Stimulated activated CD4-positive, alpha-beta T cell treated with anti-CD3 and anti-CD28 coated beads, Interleukin-15, amount 100 ng/mL, for 48 hours (primary cell): ENCODE measurements around the gene FOSL2.
A peak's percentile ranks its signal among the peaks of the same experiment; 100 is the strongest.

Experiments
- DNase-seq, 2 donors: peaks; one replicate each; pipeline ENCODE4 v3.0.0-alpha.2; 2020; ENCODE audit warnings: low read depth in 2 of 2

The FOSL2 gene

DNA sequence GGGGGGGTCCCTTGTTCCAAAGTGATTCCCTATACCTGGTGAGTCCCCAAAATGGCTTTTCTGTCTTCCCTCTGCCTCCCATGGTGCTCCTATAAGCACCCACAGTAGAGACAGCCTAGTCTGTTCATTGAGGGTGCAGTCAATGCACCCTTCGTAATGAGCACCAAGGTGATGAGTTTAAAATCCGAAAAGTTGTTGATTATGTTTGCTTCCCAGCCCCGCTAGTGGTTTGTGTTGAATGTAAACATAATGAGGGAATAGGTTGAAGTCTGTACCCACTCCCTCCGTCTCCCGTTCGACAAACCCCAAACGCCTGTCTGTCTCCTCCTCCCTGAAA, 2.3 kb downstream of the FOSL2 start:
- DNase-seq: no peak

DNA sequence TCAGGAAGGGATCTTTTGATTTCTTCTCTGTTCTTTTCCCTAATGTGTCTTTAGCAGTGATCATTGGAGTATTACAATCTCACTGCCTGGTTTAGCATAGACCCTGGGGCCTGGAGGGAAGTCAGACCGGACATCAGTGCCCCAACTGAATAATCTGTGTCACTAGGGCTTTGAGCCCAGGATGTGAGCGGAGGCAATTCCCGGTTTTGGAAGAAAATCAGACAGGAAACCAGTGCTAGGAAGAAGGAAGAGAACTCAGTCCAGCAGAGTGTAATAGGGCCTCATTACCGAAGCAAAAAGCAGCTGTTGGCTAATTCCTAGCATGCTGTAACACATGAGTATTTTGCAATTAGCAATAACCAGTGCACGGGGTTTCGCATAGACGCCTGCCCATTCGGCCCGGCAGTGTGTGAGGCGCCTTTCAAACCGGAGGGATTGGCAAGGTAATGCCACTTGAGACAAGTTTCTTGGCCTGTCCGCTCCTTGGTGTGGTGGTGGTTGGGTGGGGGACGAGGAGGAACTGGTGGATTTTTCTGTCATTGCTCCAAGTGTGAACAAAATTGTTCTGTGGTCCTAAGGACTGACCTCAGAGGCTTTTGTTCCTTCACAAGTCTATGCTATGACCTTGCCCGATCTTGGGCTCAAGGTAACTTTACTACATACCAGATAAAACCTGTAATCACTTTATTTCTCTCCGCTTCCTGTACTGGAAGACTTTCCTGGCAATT, 2.8 kb downstream of the FOSL2 start:
- no peak for DNase-seq

DNA sequence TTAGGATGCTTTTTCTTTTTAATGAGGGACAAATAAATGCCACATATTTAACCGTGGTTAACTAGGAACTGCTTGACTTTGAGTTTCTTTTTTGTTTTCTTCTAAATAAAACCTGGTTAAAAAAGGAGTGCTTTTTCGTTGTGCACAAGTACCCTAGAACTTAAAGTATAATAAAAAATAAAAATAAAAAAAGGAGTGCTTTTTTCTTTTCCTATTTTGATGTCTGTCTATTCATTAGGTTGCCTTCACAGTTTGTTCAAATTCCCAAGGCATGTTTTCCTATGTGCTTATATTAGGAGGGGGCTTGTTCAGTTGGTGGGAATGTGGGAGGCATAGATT, 4.4 kb downstream of the FOSL2 start:
- no peak for DNase-seq

GRCh38 chr2:28398101-28398834, 5.6 kb downstream of the FOSL2 start:
- DNase-seq: no peak

DNA sequence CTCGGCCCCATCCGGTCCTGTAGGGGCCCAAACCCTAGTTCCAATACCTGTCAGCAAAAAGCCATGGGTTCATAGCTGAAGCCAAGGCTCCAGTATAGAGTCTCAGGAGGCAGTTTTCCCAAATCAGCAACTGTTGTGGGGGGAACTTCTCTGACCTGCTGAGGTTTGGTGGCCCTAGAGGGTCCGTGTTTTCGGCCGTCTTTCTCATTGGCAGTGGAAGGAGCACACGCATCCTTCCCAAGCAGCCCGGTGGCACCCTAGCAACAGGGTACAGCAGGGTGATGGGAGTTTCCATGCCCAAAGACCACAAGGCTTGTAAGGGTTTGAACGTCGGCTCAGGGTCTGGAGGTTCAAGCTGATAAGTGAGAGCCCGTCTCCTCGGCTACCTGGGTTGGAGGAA, 6.6 kb downstream of the FOSL2 start:
- no peak for DNase-seq

GRCh38 chr2:28399956-28400355, 7.3 kb downstream of the FOSL2 start:
- no peak for DNase-seq

GRCh38 chr2:28400419-28400818, 7.8 kb downstream of the FOSL2 start:
- no peak for DNase-seq

GRCh38 chr2:28400921-28401320, 8.3 kb downstream of the FOSL2 start:
- no peak for DNase-seq

DNA sequence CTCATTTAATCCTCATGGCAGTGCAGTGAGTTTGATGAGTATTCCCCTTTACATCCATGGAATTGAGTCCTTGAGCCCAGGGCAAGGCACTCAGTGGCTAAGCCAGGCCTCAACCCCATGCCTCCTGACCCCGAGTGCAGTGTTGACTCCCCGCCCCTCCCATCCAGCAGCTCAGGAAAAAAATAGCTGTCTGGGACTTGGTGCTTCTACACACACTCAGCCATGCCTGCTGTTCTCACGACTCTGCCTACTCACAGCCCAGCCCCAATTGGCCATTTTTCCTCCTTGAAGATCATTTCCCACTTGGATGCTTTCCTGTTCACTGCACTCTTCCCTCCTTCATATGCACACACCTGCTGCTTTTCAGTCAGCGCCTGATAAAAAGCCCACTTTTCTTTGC, 8.8 kb downstream of the FOSL2 start:
- no peak for DNase-seq

- no peak for DNase-seq
Observed at GRCh38 chr2:28401948-28402550, 9.4 kb downstream of the FOSL2 start.

- DNase-seq: no peak
Observed at GRCh38 chr2:28403370-28403956, 10.8 kb downstream of the FOSL2 start.

- DNase-seq: no peak
Observed at GRCh38 chr2:28404086-28404485, 11.4 kb downstream of the FOSL2 start.

GRCh38 chr2:28405537-28405936, 12.9 kb downstream of the FOSL2 start:
- DNase-seq: no peak

DNA sequence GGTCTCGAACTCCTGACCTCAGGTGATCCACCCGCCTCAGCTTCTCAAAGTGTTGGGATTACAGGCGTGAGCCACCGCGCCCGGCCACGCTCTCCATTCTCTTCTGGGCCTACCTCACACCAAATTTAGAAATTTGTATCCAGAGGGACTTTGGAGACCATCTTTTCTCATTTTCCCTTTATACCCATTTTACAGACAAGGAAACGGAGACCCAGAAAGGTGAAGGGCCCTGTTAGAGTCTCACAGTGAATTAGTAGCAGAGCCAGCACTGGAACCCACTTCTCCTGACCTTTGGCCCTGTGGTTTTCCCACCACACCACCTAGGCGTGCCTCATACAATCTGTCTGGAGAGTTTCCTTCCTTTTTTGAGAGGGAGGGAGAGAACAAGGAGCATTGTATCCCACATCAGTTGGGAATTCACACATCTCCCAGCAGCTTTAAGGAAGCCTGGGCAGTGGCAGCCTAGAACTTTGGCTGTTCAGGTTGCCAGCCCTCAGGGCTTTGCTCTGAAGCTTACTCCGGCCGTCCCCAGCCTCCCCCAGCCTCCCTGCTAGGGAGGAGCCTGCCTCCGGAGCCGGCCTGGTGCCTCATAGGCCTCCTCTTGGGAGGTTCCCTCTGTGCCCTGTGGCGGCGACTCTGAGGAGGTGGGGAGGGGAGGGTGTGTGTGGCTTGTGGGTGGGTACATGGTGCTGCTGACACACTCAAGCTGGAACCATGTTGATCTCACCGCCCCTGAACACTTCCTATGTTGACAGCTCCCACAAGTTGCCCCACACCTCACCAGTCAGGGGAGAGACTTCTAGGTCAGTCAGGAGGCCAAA, 13.8 kb downstream of the FOSL2 start:
- DNase-seq: peak in 1 of 2 donors; percentile 54

DNA sequence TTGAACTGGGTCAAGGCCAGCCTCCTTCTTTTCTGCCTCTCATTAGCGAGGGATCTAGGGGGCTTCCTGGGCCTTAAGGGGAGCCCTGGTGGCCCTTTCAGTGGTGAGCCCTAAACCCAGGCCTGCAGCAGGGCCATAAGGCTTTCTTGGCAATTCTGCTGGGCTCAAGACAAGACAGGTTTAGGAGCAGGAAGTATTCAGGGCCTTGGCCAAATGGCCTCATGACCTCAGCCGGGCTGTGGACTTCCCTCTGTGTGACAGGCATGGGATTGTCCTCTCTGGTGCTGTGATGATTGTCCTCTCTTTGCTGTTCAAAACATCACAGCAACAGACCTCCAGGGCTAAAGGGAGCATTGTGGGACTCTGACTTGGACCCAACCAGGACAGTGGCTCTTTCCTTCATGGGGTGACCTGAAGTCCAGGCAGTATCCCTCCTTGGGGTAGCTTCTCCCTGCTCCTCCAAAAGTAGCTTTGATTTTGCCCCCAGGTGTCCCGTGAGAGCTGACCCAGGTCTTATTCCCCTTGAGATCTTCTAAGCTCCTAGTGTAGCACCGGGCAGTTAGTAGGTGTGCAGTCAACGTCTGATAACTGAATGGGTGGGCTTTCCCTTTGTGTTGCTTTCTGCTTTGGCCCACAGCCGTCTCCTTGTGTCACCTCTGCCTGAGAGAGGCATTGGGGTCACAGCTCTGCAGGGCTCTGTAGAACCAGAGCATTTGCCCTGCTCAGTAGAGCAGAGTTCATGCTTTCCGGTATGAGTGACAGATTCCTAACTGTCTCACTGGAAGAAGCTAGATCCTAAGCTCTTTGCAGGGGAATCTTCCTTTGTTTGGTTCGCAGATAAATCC, 14.7 kb downstream of the FOSL2 start:
- DNase-seq: no peak

- no peak for DNase-seq
Observed at GRCh38 chr2:28407976-28408690, 15.5 kb downstream of the FOSL2 start.

DNA sequence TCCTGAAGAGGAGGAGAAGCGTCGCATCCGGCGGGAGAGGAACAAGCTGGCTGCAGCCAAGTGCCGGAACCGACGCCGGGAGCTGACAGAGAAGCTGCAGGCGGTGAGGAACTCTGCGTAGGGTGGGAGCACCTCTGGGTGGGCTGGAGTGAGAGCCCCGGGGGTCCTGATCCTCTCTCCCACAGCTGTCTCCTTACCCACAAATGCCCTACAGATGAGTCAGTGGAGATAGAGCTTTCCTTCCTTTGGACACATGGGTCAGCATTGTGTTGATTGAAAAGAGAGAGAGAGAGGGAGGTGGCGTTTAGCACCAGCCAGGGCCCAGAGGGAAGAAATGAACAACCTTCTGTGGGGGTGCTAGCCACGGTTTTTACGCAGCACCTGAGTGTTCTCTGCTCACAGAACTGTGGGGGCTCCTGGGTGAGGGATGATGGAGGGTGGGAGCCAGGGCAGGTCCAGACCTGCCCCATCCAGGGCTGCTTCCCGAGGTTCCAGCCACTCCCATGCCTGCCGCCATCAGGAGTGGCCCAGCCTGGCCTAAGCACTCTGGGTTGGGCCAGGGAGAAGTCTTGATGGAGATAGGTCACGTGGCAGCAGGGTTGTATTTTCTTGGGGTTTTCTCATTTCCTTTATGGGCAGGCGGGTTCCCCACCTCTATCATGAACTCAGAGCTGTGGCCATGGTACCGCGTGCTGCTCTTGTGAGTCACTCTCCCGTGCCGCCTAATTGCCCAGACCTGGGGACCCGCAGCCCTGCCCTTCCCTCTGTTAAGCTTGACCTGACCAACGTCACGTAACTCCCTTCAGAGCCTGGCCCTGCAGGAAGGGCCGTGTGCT, 16.3 kb downstream of the FOSL2 start:
- peak in 1 of 2 donors; percentile 60 for DNase-seq

DNA sequence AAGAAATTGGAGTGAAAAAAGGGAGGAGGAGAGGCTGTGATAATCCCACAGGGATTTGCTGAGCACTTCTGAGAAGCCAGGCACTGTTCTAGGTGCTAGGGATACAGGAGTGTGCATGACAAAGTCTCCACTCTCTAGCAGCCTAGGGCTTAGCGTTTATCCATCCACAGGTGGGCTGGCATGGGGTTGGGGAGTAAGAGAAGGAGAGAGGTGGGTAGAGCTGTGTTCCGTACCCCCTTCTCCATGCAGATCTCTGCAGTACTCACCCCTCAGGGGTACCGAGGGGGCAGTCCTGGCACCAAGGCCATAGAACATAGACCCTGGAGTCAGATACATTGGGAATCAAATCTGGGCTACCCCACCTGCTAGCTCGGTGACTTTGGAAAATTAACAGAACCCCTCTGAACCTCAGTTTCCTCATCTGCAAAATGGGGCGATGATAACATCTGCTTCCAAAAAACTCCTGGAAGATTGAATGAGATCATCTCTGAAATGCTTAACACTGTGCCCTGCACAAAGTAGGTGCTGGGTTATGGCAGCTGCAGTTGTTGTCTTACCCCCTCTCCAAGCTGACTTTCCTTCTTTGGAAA, 18.6 kb downstream of the FOSL2 start:
- DNase-seq: no peak

DNA sequence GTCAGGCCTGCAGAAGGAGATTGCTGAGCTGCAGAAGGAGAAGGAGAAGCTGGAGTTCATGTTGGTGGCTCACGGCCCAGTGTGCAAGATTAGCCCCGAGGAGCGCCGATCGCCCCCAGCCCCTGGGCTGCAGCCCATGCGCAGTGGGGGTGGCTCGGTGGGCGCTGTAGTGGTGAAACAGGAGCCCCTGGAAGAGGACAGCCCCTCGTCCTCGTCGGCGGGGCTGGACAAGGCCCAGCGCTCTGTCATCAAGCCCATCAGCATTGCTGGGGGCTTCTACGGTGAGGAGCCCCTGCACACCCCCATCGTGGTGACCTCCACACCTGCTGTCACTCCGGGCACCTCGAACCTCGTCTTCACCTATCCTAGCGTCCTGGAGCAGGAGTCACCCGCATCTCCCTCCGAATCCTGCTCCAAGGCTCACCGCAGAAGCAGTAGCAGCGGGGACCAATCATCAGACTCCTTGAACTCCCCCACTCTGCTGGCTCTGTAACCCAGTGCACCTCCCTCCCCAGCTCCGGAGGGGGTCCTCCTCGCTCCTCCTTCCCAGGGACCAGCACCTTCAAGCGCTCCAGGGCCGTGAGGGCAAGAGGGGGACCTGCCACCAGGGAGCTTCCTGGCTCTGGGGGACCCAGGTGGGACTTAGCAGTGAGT, 19.4 kb downstream of the FOSL2 start:
- DNase-seq: no peak
